ENCODE results near the gene VRK1.

GRCh38 chr14:96756745-96757144 is 40.4 kb upstream of the VRK1 start:
- TF ChIP-seq POLR2A (IDR thresholded peaks at IDR 0.05; ENCODE audit: low read length) (no peak), CTCF (IDR thresholded peaks at IDR 0.05) (no peak), RARB (CRISPR knock-in tag; IDR thresholded peaks at IDR 0.05) (no peak)

All from A549 (cell line).